SK-N-SH (cell line): ENCODE data around the gene NR6A1. TPM values are rescaled to one million over a fixed set of nuclear protein-coding genes. Genes with fewer than 3 reads are reported as not detected.

Experiments used
- CTCF ChIA-PET: fragments of 300-600, 350-600 bp; formaldehyde crosslinking; extraction: SDS; loops from one replicate; lab custom pipeline; 2021; lab: Yijun Ruan, JAX
- POLR2A ChIA-PET: fragments of 350-600 bp; sonication (Branson Sonifier 250); formaldehyde crosslinking; extraction: SDS; loops from one replicate; lab custom pipeline; 2020; ENCODE audit warnings: antibody characterized with exemption, inconsistent platforms; lab: Yijun Ruan, JAX
- DNase-seq: peaks from one replicate; pipeline ENCODE4 v3.0.0; 2012
- H2AFZ ChIP-seq: fragments of 200-600 bp; sonication (generic); 2 replicates; pipeline ENCODE4 v1.8.1; 2016; ENCODE audit warnings: antibody characterized with exemption, mild to moderate bottlenecking, low read depth
- H3F3A ChIP-seq: fragments of 200-600 bp; sonication (generic); replicated peaks from 2 replicates; pipeline ENCODE3; 2016; ENCODE audit warnings: antibody characterized with exemption, mild to moderate bottlenecking; ENCODE audit not compliant: insufficient read depth
- H3K27ac ChIP-seq, 2 experiments: fragments of 200-500 bp in 1 of 2; fragments of 200-600 bp in 1 of 2; sonication (Bioruptor generic) in 1 of 2; sonication (generic), shearing (Covaris generic) in 1 of 2; 2 replicates each; pipeline versions ENCODE4 v1.5.1 to v1.6.1; 2014 to 2016; ENCODE audit warnings: low read depth in 2 of 2, inconsistent platforms in 1 of 2, low read length in 1 of 2, mild to moderate bottlenecking in 1 of 2, mixed read lengths in 1 of 2
- H3K27me3 ChIP-seq: fragments of 200-600 bp; sonication (generic), shearing (Covaris generic); 2 replicates; pipeline ENCODE4 v1.6.1; 2016; ENCODE audit warnings: mixed run types; ENCODE audit not compliant: insufficient read depth
- H3K36me3 ChIP-seq, 2 experiments: fragments of 200-500 bp in 1 of 2; fragments of 200-600 bp in 1 of 2; sonication (Bioruptor generic) in 1 of 2; sonication (generic) in 1 of 2; replicated peaks in 1 of 2; 2 replicates each; pipeline versions ENCODE3 to v1.5.1; 2014 to 2016; ENCODE audit warnings: low read length in 1 of 2, mild to moderate bottlenecking in 1 of 2; ENCODE audit not compliant: insufficient read depth in 2 of 2, control insufficient read depth in 1 of 2
- H3K4me1 ChIP-seq, 2 experiments: fragments of 200-500 bp in 1 of 2; fragments of 200-600 bp in 1 of 2; sonication (Bioruptor generic) in 1 of 2; sonication (generic), shearing (Covaris generic) in 1 of 2; 2 replicates each; pipeline versions ENCODE4 v1.5.1 to v1.6.1; 2014 to 2016; ENCODE audit warnings: low read depth in 1 of 2, low read length in 1 of 2, mixed run types in 1 of 2; ENCODE audit not compliant: insufficient read depth in 2 of 2, control insufficient read depth in 1 of 2
- H3K4me2 ChIP-seq: fragments of 200-600 bp; sonication (generic), shearing (Covaris generic); 2 replicates; pipeline ENCODE4 v1.6.1; 2017; ENCODE audit warnings: mixed run types
- H3K4me3 ChIP-seq, 2 experiments: fragments of 200-500 bp in 1 of 2; fragments of 200-600 bp in 1 of 2; sonication (Bioruptor generic) in 1 of 2; sonication (generic), shearing (Covaris generic) in 1 of 2; 2 replicates each; pipeline versions ENCODE4 v1.5.1 to v1.8.1; 2014 to 2016; ENCODE audit warnings: low read depth in 2 of 2, inconsistent platforms in 1 of 2, low read length in 1 of 2, mild to moderate bottlenecking in 1 of 2, mixed read lengths in 1 of 2, moderate library complexity in 1 of 2
- H3K79me2 ChIP-seq: fragments of 200-600 bp; sonication (generic); 2 replicates; pipeline ENCODE4 v1.8.1; 2017; ENCODE audit warnings: mild to moderate bottlenecking; ENCODE audit not compliant: insufficient read depth
- H3K9ac ChIP-seq: fragments of 200-600 bp; sonication (generic); 2 replicates; pipeline ENCODE4 v1.6.1; 2017; ENCODE audit warnings: mixed run types
- H3K9me2 ChIP-seq: fragments of 200-600 bp; sonication (generic); 2 replicates; pipeline ENCODE4 v1.6.1; 2017; ENCODE audit warnings: mixed run types
- H3K9me3 ChIP-seq: fragments of 200-600 bp; sonication (generic); 2 replicates; pipeline ENCODE4 v1.6.1; 2017; ENCODE audit warnings: mixed run types, mild to moderate bottlenecking, moderate library complexity
- H4K20me1 ChIP-seq: fragments of 200-600 bp; sonication (generic); 2 replicates; pipeline ENCODE4 v1.6.1; 2017; ENCODE audit warnings: mild to moderate bottlenecking, mixed run types; ENCODE audit not compliant: insufficient read depth
- CHD2 ChIP-seq: fragments of 150-350 bp; IDR thresholded peaks from 2 replicates; pipeline ENCODE4 v1.6.1; 2018; ENCODE audit warnings: low read length; ENCODE audit not compliant: partially characterized antibody
- ELF1 ChIP-seq: IDR thresholded peaks from 2 replicates; pipeline ENCODE4 v1.4.0; 2012
- EP300 ChIP-seq, 2 experiments: IDR thresholded peaks; 2 replicates each; pipeline versions ENCODE4 v1.4.0 to v1.6.1; 2012; ENCODE audit warnings: borderline replicate concordance in 1 of 2, low read depth in 1 of 2, low read length in 1 of 2
- FOSL2 ChIP-seq: IDR thresholded peaks from 2 replicates; pipeline ENCODE4 v1.4.0; 2012; ENCODE audit warnings: low read depth, mild to moderate bottlenecking, moderate library complexity, borderline replicate concordance
- FOXJ3 ChIP-seq: sonication (generic); formaldehyde crosslinking; IDR thresholded peaks from 2 replicates; pipeline ENCODE4 v1.5.1; 2020; ENCODE audit warnings: mild to moderate bottlenecking, missing genetic modification reagents
- GABPA ChIP-seq: IDR thresholded peaks from 2 replicates; pipeline ENCODE4 v1.4.0; 2012; ENCODE audit warnings: low read depth, mild to moderate bottlenecking
- GATA2 ChIP-seq: sonication (generic); formaldehyde crosslinking; IDR thresholded peaks from 2 replicates; pipeline ENCODE4 v1.5.0; 2020; ENCODE audit warnings: mild to moderate bottlenecking, missing genetic modification reagents
- IRF3 ChIP-seq: fragments of 150-350 bp; IDR thresholded peaks from 2 replicates; pipeline ENCODE4 v1.6.1; 2016; ENCODE audit warnings: mild to moderate bottlenecking, low read depth, low read length
- JUND ChIP-seq: IDR thresholded peaks from 2 replicates; pipeline ENCODE4 v1.4.0; 2012
- MXI1 ChIP-seq: IDR thresholded peaks from 2 replicates; pipeline ENCODE4 v1.6.1; 2012; ENCODE audit warnings: mild to moderate bottlenecking, low read depth, low read length, improper control_type of control experiment
- NFIC ChIP-seq: IDR thresholded peaks from 2 replicates; pipeline ENCODE4 v1.4.0; 2012; ENCODE audit warnings: borderline replicate concordance
- NRF1 ChIP-seq: IDR thresholded peaks from 2 replicates; pipeline ENCODE4 v1.6.1; 2012; ENCODE audit warnings: low read depth, mild to moderate bottlenecking, low read length
- POLR2AphosphoS5 ChIP-seq: IDR thresholded peaks from 2 replicates; pipeline ENCODE4 v1.6.1; 2012; ENCODE audit warnings: low read depth, low read length
- RCOR1 ChIP-seq: fragments of 150-350 bp; IDR thresholded peaks from 2 replicates; pipeline ENCODE4 v1.6.1; 2017; ENCODE audit warnings: antibody characterized with exemption, low read length
- SIN3A ChIP-seq: IDR thresholded peaks from 2 replicates; pipeline ENCODE4 v1.6.1; 2012; ENCODE audit warnings: low read depth, mild to moderate bottlenecking, low read length, moderate library complexity, borderline replicate concordance
- SMC3 ChIP-seq: IDR thresholded peaks from 2 replicates; pipeline ENCODE4 v1.6.1; 2012; ENCODE audit warnings: low read depth, low read length, improper control_type of control experiment
- TEAD4 ChIP-seq: IDR thresholded peaks from 2 replicates; pipeline ENCODE4 v1.4.0; 2012; ENCODE audit warnings: mild to moderate bottlenecking, borderline replicate concordance; ENCODE audit not compliant: insufficient read depth
- USF1 ChIP-seq: IDR thresholded peaks from 2 replicates; pipeline ENCODE4 v1.4.0; 2012; ENCODE audit warnings: low read depth, borderline replicate concordance
- USF2 ChIP-seq: fragments of 150-350 bp; IDR thresholded peaks from 2 replicates; pipeline ENCODE4 v1.6.1; 2017; ENCODE audit warnings: antibody characterized with exemption, low read length, low read depth, borderline replicate concordance
- YY1 ChIP-seq: IDR thresholded peaks from 2 replicates; pipeline ENCODE4 v1.4.0; 2012; ENCODE audit warnings: low read depth, mild to moderate bottlenecking
- ZBTB33 ChIP-seq: IDR thresholded peaks from 2 replicates; pipeline ENCODE4 v1.4.0; 2012; ENCODE audit warnings: low read depth, borderline replicate concordance
- WGBS: methylation state at CpG from one replicate; pipeline ENCODE4 v1.1.6; 2017; ENCODE audit warnings: low lambda C conversion rate; 5-methylcytosine and 5-hydroxymethylcytosine counted together
- polyA plus RNA-seq, 3 experiments: library from polyadenylated mRNA; depleted of rRNA; stranded (reverse); fragments of >200 nt; gene quantifications; 2 replicates each; pipeline ENCODE4 v1.2.3, GENCODE V29; 2012

The NR6A1 gene
- polyA plus RNA-seq, 1 of the 3 experiments (the other 2 are of a cell fraction): 1.2 TPM

- peak; percentile 55; the same call in 1 of the 2 replicates for TF ChIP-seq FOSL2
Measured at GRCh38 chr9:124652615-124653393, 118.3 kb downstream of the NR6A1 start (continued).

- H3K27me3 ChIP-seq: no peaks in the 10 kb centered on the region
- CTCF ChIA-PET: interaction anchor here (1.1 to 11.8 kb wide), 6 partner anchors 10 to 100 kb away, joined by 3 to 83 read pairs (median 5); no protein-coding TSS in a partner anchor
- no peak overlapping the region for H3K4me2 ChIP-seq
- H3K27ac ChIP-seq: peak overlapping the region; percentile 54 to 70
- H2AFZ ChIP-seq: no peak overlapping the region
- no peak for TF ChIP-seq SIN3A
- no peak for TF ChIP-seq MXI1
- TF ChIP-seq GABPA: no peak
- TF ChIP-seq CHD2: no peak
- no peak for TF ChIP-seq TEAD4
- TF ChIP-seq NRF1: no peak
- no peak for TF ChIP-seq GATA2 (CRISPR knock-in tag)
- no peak for TF ChIP-seq FOXJ3 (CRISPR knock-in tag)
- peaks cover 5 to 7% of the 10 kb centered on the region in 2 experiments; a peak in 2 of 4 replicates for H3K4me1 ChIP-seq
- 79% methylated on average over 1 of the region's 1 CpG for WGBS
- no peaks in the 10 kb centered on the region for H4K20me1 ChIP-seq
- no peaks in the 10 kb centered on the region for H3K9me2 ChIP-seq
- H3K36me3 ChIP-seq: no peaks in the 10 kb centered on the region
- H3K4me3 ChIP-seq: no peak overlapping the region
- H3K9me3 ChIP-seq: no peaks in the 10 kb centered on the region
- POLR2A ChIA-PET: no interaction called here
- H3K9ac ChIP-seq: no peak overlapping the region
- peaks cover 4% of the 10 kb centered on the region; the same call in 1 of the 2 replicates for H3K79me2 ChIP-seq
- H3F3A ChIP-seq: no peaks in the 10 kb centered on the region
- no peak for DNase-seq
Measured at GRCh38 chr9:124652203-124652602, 118.9 kb downstream of the NR6A1 start.

- Histone ChIP-seq H3K4me1 (no peaks in the 10 kb centered on the region), H3F3A (no peaks in the 10 kb centered on the region), H3K79me2 (no peaks in the 10 kb centered on the region; the same call in 1 of the 2 replicates), H3K4me3 (no peak overlapping the region), H4K20me1 (no peaks in the 10 kb centered on the region), H3K9me2 (no peaks in the 10 kb centered on the region), H3K9ac (no peak overlapping the region), H3K27ac (no peak overlapping the region), H3K36me3 (no peaks in the 10 kb centered on the region), H3K27me3 (no peaks in the 10 kb centered on the region), H3K4me2 (no peak overlapping the region), H3K9me3 (no peaks in the 10 kb centered on the region), H2AFZ (no peak overlapping the region)
- TF ChIP-seq YY1 (no peak), USF2 (no peak), RCOR1 (no peak), POLR2AphosphoS5 (no peak), EP300 (IDR thresholded peaks at IDR 0.05; ENCODE audit: borderline replicate concordance in 1 of 2, low read depth in 1 of 2, low read length in 1 of 2) (no peak), NFIC (no peak), USF1 (no peak), ELF1 (no peak), MXI1 (no peak), ZBTB33 (no peak), JUND (no peak), IRF3 (no peak), SMC3 (no peak), GATA2 (CRISPR knock-in tag) (no peak), FOXJ3 (CRISPR knock-in tag) (no peak), NRF1 (no peak)
- DNase-seq: no peak
- ChIA-PET POLR2A (no interaction called here), CTCF (no interaction called here)
Measured at GRCh38 chr9:124645274-124645673, 125.8 kb downstream of the NR6A1 start.
